ENCODE measurements around the gene SAPCD2.

SAPCD2 gene

DNA sequence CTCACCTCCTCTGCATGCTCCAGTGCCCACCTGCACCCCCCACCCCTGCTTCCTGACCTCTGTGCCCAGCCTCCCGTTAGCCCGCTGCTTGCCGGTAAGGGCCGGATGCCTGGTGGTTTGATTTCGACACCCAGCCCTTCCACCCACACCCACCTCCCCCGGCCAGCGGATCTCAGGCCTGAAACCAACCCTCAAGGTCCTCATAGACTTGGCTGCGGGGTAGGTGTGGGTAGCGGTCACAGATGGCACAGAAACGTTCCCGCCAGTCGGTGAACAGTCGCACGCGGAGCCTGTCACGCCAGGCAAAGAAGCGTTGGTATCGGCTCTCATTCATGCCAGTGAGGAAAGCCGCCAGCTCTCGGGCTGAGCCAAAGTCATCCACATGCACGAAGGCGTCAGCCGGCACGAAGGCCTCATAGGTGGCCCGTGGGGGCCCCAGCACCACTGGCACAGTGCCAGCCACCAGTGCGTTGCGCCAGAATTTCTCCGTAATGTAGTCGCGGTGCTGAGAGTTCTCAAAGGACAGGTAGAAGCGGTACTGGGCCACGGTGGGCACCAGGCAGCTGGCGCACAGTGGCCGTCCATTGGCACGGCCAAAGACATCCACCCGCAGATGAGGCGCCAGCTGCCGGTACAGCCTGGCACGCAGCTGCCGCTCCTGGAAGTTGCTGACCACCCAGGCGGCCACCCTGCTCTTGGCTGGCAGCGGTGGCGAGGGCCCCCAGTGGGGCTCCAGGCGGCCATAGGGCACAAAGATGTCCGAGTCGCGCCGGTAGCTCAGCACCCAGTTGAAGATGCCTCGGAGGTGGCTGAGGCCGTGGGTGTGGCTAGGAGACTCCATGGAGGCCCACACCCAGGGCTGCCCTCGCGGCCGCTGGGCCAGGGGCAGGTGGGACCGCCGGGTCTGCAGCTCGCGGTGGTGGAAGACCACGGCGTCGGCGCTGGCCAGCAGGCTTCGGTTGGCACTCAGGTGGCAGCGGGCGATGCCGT, 39.5 kb downstream of the SAPCD2 start:
- no peak for DNase-seq (ENCODE audit: low read depth)

DNA sequence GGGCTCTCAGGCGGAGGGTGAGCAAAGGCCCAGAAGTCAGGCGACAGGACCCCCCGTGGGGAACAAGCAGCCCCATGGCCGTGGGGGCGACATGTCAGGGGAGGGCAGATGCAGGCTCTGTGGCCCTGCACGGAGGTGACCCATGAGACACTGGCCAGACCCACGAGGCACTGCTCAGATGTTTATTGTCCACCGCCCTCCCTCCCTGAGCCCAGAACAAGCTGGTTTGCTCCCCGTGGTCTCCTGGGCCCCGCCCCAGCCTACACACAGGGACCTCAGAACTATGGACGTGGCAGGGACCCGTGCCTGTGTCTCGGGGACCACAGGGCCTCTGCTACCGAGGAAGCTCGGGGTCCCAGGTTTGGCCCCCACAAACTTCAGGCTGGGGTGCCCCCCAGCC, 40.4 kb downstream of the SAPCD2 start:
- no peak for DNase-seq (ENCODE audit: low read depth)

DNA sequence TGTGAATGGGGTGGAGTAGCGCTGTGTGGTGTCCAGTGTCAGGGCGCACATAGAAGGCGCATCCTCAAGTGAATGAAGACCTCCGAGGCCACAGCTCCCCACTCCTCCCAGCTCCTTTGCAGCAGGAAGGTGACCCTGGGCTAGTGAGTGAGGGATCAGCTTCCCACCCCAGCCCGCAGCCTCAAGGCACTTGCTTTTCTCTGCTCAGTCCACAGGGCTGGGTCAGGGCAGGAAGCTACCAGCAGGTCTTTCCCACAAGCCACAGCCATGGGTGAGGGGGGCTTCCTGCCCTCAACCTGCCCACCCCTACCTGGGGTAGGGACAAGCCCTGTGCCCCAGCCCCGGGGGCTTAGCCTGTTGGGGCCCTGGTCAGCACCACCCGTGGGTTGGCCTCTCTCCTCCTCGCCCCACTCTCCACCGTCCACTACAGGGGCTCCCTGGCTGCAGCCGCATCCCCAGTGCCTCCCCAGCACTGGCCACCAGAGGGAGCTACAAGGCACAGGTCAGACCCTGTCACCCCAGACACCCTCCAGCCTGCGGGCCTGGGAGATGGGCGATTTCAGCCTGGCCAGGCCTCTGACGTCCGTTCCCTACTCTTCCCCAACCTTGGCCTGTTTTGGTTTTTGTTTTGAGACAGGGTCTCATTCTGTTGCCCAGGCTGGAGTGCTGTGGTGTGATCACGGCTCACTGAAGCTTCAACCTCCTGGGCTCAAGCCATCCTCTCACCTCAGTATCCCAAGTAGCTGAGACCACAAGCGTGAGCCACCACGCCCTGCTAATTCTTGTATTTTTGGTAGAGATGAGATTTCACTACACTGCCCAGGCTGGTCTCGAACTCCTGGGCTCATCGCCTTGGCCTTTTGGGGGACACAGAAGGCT, 41.1 kb downstream of the SAPCD2 start:
- no peak for DNase-seq (ENCODE audit: low read depth)

DNA sequence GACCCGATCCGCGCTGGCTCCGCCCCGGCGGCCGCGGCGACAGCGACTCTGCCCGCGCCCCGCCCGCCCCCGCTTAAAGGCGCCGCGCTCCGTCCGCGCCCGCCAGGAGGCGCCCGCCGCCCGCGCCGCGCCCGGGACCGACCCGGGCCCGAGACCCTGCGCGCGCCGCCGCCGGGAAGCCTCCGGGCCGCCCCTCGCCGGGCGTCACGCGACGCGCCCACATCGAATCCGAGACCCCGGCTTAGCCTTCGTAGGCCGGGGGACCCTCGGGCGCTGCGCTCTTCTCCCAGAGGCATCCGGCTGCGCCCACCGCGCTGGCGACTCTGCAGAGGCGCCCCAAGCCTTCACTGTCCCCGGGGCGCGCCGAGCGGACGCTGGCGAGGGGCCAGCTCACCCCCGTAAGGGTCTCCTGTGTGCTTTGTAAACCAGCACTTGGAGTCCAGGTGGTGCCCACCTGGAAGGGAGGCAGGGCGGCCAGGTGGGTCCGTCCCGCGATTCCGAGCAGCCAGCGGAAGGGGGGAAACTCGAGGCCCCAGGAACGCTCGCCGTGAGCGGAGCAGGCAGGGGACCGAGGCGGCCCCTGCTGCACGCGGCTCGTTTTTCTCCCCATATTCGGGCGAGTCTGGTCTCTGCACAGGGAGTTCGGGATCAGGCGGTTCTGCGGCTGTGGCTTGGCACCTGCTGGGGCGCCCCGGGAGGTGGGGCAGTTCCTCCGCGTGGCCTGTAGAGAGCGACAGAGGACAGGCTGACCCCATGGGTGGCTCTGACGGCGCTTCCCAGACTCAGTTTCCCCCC, 41.9 kb downstream of the SAPCD2 start:
- DNase-seq (ENCODE audit: low read depth) = no peak

DNA sequence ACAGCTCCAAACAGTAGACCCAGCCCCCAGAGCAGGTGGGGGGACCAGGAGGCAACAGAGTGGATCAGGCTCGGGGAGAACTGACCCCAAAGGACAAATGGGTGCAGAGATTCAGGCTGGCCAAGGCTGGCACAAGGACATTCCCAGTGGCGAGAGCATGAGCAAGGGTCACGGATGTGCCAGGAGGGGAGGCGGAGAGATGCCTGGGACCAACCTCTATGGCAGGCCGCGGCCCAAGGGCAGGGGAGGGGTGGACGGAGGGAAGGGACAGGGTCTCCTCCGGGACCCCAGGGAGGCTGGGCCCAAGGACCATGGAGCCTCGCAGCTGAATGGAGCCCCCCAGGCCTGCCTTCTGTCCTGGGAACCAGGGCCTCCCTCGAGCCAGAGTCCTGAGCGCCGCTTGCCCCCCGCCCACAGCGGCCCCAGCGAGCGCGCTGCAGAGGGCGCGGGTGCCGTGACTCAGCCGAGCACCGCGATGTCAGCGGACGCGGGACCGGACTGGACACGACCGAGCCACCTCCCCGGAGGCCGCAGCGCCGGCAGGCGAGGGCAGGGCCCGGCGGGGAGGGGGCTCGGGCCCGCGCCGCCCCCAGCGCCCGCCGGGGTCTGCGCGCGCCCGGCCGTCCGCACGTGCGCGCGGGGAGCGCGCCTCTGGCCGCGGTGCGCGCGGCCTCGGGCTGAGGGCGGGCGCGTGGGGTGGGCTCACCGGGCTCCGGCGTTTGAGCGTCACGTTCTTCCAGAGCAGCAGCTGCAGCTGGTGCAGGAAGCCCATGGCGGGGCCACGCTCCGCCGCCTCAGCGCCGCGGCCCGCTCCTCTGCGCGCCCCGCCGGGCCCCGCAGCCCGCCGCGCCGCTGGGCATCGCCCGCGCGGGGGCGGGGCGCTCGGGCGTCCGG, 42.7 kb downstream of the SAPCD2 start, which contains the start of gene ABCA2:
Gene ABCA2, minus strand, starts transcription at position 869 of the 894 bp plus-strand sequence. Its CDS starts 97 bp downstream, at position 772.
- no peak for DNase-seq (ENCODE audit: low read depth)

DNA sequence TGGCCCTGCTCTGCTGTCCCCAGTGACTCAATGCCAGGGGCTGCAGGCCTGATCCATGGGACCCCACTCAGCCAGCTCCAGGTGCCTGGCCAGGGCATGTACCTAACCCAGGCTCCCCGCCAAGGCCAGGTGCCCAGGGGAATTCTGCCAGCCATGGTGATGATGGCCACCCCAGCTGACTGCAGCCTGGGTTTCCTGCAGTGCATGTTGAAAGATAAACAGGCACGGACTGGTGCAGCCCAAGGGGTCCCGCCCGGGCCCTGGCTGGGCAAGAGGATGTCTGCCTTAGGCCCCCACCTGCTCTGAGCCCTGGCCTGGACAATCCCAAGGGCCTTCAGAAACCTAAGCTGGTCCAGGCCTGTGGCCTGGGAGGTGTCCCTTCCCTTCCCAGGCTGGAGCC, 43.5 kb downstream of the SAPCD2 start:
- DNase-seq (ENCODE audit: low read depth) = no peak

DNA sequence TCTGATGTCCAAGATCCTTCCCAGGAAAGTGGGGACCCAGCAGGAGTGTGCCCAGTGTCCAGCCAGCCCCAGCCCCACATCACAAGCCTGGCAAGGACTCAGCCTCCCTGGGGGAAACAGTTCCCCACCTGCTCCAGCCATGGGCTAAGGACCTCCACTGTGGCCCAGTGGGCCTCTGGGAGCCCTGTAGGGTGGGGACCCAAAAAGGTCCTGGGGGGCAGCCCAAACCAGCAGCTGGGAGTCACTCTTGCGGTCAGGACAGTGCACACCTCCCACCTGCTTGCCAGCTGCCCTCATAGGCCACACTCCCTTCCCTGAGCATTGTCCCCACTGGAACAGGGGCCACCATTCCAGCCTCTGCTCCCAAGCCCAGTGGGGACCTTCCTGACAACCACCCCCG, 44.0 kb downstream of the SAPCD2 start:
- no peak for DNase-seq (ENCODE audit: low read depth)

DNA sequence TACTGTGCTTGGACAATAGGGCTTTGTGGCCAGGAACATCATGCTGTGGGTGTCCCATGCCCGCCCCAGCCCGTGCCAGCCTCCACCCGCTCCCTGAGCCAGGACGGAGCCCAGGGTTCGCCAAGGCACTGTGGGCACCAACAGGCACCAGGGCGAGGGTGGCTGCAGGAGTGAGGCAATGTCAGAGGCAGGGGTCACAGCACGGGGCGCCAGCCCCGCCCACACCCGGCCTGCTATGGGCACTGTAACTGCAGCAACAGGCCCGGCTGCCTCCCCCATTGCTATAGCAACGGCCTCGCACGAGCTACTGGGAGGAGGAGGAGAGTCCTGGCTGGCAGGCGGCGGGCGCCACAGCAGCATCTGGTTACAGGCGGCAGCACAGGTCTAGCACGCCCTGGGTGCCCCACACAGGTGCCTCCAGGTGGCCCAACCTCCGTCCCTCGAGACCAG, 44.8 kb downstream of the SAPCD2 start:
- DNase-seq (ENCODE audit: low read depth) = no peak

DNA sequence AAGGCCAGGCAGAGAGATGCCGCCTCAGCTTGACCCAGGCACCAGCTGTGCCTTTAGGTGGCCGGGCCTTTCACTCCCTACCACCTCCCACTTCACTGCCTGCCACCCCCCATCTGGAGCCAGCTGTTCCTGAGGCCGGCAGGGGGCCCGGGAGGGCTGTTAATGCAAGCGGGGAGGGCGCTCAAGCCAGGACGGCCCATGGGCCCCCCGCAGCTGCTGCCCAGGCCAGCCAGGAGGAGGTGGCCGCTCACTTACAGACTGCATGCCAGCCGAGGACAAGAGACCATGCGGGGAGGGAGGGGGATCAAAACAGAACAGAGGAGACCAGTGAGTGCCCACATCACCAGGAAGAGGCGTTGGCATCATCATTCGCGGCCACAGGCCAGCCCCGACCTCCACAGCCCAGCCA, 46.8 kb downstream of the SAPCD2 start:
- DNase-seq (ENCODE audit: low read depth) = no peak

DNA sequence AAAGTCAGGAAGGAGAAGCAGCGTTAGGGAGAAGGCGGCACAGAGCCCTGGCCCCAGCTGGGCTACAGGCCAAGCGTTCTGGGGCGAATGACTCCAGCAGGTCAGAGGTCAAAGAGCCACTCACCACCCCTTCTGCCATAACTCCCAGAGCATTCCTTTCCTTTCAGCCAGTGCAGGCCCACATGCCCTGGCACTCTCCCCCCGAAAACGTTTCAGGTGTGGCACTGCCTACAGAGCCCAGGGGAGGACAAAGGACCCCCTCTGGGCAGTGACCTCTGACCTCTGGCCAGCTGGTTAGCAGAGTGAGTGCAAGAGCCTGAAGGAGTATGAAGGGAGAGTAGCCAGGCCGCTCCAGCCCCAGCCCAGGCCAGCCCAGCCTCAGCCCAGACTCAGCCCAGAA, 47.2 kb downstream of the SAPCD2 start:
- no peak for DNase-seq (ENCODE audit: low read depth)

DNA sequence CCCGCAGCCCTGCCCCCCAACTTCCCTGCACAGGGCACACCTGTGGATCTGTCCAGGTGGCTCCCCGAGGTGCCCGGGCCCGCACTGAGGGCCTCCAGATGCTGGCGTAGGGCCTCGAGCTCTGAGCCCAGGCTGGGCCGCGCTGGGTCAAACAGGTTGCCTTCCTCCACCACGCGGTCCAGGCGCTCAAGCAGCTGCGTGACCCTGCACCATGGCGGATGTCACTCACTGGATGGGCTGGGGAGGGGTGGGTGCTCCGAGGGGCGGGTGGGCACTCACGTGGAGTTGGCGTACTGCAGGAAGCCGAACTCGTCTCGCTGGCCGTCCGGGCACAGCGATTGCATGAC, 47.7 kb downstream of the SAPCD2 start:
- no peak for DNase-seq (ENCODE audit: low read depth)

DNA sequence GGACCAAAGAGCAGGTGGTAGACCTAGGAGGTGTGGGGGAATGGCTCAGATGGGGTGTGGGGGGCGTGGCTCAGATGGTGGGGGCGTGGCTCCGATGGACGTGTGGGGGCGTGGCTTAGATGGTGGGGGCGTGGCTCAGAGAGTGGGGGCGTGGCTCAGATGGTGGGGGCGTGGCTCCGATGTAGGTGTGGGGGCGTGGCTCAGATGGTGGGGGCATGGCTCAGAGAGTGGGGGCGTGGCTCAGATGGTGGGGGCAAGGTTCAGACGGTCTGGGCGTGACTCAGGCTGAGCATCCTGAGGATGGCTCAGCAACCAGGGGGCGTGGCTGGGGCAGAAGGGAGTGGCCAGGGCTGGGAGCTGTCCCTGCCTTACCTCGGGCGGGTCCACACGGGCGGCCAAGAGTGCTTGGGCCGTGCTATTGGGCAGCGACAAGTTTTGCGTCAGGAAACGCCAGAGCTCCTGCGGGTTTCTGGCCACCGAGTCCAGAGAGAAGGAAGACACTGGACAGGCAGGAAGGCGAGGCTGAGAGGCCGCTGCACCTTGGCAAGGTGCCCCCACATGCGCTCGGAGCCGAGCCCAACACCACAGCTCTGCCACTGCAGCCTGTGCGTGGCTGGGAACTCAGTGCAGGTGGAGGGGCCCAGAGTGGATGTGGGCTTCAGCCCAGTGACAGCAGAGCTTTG, 48.2 kb downstream of the SAPCD2 start:
- peak; percentile 80 for DNase-seq (ENCODE audit: low read depth)

DNA sequence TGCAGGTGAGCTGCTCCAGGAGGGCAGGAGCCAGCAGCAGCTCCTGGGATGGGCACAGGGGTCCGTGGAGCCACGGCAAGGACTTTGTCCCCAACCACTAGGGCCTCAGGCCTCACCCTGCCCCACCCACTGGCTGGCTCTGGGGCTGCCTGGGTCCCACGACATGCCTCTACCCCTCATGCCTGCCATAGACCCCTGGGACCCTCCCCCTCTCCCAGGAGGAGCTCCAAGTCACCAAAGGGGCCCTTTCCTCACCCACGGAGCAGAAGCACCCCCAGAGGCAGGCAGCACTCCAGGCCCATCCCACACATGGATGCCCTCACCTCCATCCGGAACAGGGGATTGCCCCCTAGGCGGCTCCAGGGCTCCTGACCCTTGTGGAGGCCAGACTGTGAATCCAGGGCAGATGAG, 48.8 kb downstream of the SAPCD2 start:
- DNase-seq (ENCODE audit: low read depth) = no peak

DNA sequence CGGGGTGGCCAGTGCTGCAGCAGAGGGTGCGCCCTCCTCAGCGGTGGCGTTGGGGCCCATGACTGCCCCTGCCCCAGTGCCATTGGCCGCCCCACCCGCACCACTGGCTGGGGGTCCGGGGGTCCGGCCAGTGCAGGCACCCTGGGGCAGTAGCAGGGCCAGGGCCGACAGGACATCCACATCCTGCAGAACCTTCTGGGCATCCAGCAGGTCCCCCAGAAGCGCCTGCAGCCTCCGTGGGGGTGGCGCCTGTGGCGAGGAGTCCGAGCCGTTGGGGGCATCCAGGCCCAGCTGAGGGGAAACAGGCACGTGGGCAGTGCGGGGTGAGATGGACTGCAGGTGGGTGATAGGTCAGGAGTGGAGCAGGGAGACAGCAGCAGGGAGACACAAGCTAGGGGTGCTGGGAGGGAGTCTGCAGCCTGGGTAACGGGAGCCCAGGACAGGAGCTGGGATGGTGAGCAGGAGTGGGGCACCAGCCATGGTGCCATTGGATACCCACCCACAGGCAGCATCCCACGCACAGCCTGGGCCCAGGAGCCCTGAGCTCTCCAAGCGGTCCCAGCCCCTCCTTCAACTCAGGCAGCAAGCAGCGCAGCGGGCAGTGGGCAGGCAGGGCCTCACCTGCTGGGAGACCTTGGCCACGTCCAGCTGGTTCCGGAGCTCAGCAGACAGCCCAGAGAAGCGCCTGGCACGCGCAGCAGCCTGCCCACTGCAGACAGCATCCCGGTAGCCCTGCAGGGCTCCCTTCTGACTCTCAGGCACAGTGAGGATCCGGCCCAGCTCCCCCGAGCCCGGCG, 49.4 kb downstream of the SAPCD2 start:
- DNase-seq (ENCODE audit: low read depth) = no peak

DNA sequence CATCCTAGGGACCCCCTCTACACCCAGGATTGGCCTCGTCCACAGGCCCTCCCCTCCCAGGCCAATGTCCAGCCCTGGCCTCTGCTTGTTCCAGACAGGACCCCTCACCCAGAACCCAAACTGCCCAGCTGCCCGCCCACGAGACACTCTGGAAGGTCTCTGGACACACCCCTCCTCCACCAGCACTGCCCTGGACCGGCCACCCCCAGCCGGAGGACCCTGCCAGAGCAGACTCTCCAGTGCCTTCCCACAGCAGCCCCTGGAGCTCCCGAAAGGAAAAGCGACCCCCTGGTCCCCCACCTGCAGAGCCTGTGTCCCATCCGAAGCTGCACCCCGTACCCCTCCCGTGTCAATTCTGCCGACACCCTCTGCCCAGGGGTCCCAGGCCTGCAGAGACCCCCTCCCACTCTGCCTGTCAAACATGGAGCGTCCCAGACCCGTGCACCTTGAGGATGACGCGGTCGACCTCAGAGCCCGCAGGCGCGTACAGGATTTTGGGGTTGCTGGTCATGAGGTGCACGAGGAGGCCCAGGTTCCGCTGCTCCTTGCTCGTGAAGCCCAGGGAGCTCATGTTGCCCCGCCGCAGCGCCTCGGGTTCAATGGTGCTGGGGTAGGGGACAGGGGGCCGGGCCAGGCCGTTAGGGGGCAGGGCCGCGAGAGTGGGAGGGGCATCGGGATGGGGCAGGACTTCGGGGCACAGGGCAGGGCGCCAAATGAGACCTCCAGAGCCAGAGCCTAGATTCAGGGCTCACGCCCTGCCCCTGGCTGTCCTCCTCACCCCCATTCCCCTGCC, 50.3 kb downstream of the SAPCD2 start:
- DNase-seq (ENCODE audit: low read depth) = no peak

DNA sequence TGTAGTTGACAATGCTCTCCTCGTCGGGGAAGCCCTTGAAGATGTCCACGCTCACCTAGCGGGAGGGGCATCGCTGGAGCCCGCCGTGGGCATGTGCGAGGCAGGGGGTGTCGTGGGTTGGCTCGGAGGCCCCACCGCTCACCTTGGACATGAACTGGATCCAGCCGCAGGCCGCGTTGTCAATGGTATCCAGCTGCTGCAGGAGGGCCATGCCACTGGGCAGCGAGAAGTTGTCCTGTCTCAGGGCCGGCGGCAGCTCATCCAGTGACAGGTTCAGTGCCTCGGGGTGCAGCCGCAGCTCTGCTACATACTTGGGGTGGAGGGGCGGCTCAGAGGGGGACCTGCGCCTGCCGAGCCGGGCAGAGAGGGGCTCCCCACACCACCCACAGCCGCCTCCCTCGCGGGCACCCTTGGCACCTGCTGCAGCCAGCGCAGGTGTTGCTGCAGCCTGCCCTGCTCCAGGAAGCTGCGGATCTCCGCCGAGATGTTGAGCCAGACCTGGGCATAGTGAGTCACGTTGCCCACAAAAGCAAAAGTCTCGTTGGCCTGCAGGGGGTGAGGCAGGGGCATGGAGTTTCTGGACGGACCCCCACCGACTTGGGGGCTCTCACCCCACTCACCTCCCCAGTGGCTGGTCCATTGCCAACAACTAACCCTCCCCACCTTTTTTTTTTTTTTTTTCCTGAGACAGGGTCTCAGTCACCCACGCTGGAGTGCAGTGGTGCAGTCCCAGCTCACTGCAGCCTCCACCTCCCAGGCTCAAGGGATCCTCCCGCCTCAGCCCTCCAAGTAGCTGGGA, 51.4 kb downstream of the SAPCD2 start:
- DNase-seq (ENCODE audit: low read depth) = no peak

DNA sequence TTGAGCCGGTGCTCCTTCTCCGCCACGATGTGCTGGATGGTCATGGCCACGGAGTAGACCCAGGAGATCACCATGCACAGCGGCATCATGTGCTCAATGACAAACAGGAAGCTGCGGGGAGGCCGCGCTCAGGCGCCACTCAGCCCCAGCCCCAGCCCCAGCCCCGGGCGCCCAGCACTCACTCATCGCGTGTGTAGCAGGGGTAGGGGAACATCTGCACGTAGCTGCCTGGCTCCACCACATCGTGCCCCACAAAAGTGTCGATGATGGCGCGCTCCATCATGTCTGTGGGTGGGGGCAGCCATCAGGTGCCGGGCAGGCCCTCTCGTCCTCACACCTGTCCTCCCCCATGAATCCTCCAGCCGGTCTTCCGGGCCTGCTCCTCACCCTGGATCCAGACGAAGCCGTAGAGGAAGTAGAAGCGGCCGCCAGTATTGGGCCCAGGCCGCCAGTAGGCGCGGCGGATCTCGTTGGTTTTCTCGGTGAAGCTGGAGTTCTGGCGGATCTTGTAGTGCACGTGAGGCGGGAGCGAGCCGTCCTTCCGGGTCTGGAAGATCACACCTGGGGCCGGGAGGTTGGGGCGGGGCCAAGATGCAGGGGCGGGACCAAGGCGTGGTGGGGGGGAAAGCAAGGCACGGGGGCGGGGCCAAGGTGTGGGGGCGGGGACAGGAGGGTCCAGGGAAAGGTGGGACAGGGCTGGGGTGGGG, 52.4 kb downstream of the SAPCD2 start:
- DNase-seq (ENCODE audit: low read depth) = no peak
